Stimulated activated memory B cell treated with anti-CD40 and anti-IgM and Interleukin-4, amounts not matched to agents 10 μg/mL and 1 μg/mL and 100 μg/mL, for 72 hours (primary cell): ENCODE measurements around the gene SLC9C1.

Experiments
- ATAC-seq: fragments of 150-1000 bp; cut with Tn5 transposase; 2 replicates; pipeline ENCODE4 v1.10.0; 2021
- H3K27ac Mint-ChIP-seq: one replicate; pipeline ENCODE4 v1.8.0; 2022; ENCODE audit warnings: mild to moderate bottlenecking, mixed read lengths
- H3K27me3 Mint-ChIP-seq: one replicate; pipeline ENCODE4 v1.8.0; 2022; ENCODE audit warnings: mixed read lengths
- H3K36me3 Mint-ChIP-seq: one replicate; pipeline ENCODE4 v1.8.0; 2022; ENCODE audit warnings: mixed read lengths
- H3K4me1 Mint-ChIP-seq: one replicate; pipeline ENCODE4 v1.8.0; 2022; ENCODE audit warnings: mixed read lengths
- H3K4me3 Mint-ChIP-seq: one replicate; pipeline ENCODE4 v1.8.0; 2022; ENCODE audit warnings: mild to moderate bottlenecking, moderate library complexity, mixed read lengths
- H3K9me3 Mint-ChIP-seq: one replicate; pipeline ENCODE4 v1.8.0; 2022; ENCODE audit warnings: mixed read lengths

The SLC9C1 gene

DNA sequence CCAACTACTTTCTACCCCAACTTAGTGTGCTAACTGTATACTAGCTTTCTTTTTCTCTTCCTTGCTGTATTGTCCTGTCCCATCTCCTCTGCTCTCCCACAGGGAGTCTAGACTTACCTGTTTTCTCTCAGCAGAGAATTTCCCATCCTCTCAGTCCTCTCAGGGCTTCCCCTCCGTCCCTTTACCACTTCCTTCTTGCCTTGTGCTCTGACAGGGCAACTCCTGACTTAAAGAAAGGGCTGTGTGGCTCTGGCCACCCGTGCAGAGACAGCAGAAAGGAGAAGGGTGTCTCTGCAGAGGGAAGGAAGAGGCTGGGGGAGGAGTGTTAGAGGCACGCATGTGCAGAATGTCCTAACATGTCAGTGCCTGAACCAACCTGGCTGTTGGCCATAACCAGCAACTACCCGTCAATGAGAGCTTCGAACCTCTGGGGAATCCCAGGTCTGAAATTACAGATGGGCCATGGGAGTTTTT lies 161.0 kb downstream of the SLC9C1 start, which contains the start of gene GCSAM:
GCSAM (minus strand) TSS at position 274 of the 474 bp plus-strand sequence; CDS start at position 146, 128 bp downstream.
- H3K27me3 Mint-ChIP-seq: no peaks in the 10 kb centered on the region
- no peaks in the 10 kb centered on the region for H3K36me3 Mint-ChIP-seq
- peak within 1 kb of the TSS; percentile 65 for H3K27ac Mint-ChIP-seq
- no peaks in the 10 kb centered on the region for H3K9me3 Mint-ChIP-seq
- peak within 1 kb of the TSS; percentile 79 for H3K4me3 Mint-ChIP-seq
- peaks cover 84% of the 10 kb centered on the region for H3K4me1 Mint-ChIP-seq
- peak; percentile 96 for ATAC-seq

DNA sequence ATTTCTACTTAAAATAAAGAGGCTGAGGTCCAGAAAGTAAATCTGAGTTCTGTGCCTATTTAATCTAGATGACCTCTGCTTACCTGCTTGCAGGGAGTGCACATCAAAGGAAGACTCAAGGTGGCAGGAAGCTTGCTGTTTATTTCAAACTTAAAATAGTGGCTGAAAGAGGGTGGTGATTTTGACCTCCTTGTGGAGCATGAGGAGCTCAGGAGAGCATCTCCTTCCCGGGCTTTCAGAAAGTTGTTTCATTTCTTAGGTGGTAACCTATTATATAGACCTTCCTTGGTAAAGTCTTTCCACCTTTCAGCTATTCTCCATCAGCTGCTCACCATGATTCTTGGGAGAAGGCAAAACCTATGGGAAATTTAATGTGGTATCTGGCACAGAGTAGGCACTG lies 161.5 kb downstream of the SLC9C1 start:
- no peaks in the 10 kb centered on the region for H3K36me3 Mint-ChIP-seq
- no peaks in the 10 kb centered on the region for H3K9me3 Mint-ChIP-seq
- H3K27me3 Mint-ChIP-seq: no peaks in the 10 kb centered on the region
- peak overlapping the region; percentile 79 for H3K4me3 Mint-ChIP-seq
- peaks cover 88% of the 10 kb centered on the region for H3K4me1 Mint-ChIP-seq
- peak overlapping the region; percentile 65 for H3K27ac Mint-ChIP-seq
- no peak for ATAC-seq

DNA sequence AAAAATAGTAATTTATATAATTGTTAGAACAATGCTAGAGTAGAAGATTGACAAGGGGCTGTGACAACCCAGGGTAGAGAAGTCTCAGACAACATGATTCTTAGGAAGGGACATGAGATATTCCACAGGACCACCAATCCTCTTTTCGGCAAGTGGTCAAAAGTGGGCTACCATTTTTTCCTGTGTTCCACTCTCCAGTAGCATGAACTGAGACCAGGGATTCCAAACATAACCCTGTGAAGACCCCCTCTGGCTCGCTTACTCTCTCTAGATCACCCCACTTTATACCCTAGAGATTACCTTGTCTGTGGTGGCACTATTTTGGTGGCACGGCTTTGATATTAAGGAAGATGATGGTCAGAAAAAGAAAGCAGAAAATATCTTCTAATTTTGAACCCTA lies 161.9 kb downstream of the SLC9C1 start:
- Mint-ChIP-seq H3K36me3 (no peaks in the 10 kb centered on the region), H3K9me3 (no peaks in the 10 kb centered on the region), H3K4me3 (peak overlapping the region; percentile 79), H3K4me1 (peaks cover 88% of the 10 kb centered on the region), H3K27me3 (no peaks in the 10 kb centered on the region), H3K27ac (peak overlapping the region; percentile 65)
- no peak for ATAC-seq

DNA sequence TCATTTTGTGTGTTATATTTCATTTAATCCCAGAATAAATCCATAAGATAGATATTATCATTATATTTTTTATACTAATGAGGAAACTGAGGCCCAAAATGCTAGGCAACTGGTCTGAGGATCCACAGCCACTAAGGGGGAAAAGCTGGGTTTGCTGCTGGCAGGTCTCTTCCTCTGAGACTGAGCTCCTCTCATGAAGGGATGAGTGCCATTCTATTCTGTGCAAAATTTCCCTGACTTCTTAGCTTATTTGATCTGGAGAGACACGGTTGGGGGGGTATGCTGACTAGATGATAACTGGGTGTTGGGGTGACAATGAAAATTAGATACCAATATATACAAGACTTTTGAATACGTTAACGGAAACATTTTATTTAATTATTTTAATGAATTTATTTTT lies 162.9 kb downstream of the SLC9C1 start:
- Mint-ChIP-seq H3K4me1 (peaks cover 88% of the 10 kb centered on the region), H3K4me3 (peak overlapping the region; percentile 53), H3K9me3 (no peaks in the 10 kb centered on the region), H3K27ac (peak overlapping the region; percentile 74), H3K36me3 (peaks cover 6% of the 10 kb centered on the region), H3K27me3 (no peaks in the 10 kb centered on the region)
- ATAC-seq: no peak

DNA sequence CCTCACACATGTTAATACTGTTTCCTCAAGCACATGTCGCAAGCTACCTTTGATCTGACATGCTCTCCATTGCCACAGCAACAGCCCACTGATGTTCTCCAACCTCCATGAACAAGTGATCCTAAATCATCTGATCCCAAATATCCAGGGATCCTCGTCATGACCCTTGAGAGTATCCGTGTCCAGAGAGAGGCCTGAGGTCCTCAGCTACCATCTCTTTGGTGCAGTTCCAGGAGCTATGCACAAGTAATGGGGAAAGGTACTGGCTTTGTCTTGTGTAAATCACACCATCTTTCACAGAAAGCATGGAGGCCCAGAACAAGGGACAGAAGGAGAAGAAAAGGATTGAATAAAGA lies 163.4 kb downstream of the SLC9C1 start:
- Mint-ChIP-seq H3K36me3 (peaks cover 11% of the 10 kb centered on the region), H3K9me3 (no peaks in the 10 kb centered on the region), H3K27me3 (no peaks in the 10 kb centered on the region), H3K27ac (peak overlapping the region; percentile 74), H3K4me1 (peaks cover 88% of the 10 kb centered on the region), H3K4me3 (peak overlapping the region; percentile 15)
- ATAC-seq: no peak

DNA sequence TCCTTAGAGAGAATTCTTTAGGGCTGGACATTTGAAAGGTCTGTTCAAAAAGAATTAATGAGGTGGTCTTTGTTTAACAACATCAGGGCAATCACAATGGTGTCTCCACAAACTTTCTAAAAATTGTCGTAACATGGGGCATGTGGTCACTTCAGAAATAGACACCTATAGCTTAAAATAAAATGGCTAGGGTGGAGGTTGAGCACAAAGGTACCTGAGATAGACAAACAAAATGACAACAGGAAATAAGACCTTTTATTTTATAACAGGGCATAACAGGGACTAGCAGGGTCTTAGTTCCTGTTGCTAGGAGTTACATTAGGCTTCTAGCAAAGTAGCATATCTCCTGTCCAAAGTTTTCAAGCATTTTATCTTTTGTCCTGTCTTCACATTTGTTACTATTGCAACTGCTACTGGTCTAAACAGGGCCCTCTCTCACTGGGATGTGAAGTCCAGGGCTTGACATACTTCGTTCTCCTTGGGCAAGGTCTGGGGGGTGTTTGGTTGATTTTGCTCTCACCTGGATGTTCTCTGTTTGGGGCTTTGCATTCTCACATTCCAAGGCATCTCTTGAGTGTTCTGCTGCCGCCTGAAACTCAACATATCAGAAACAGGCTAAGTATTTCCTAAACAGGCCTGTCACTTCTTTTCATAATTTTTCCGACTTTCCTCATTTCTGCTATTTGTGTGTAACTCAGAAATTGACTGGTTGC lies 163.9 kb downstream of the SLC9C1 start:
- H3K27ac Mint-ChIP-seq: peak overlapping the region; percentile 74
- no peaks in the 10 kb centered on the region for H3K9me3 Mint-ChIP-seq
- no peak for ATAC-seq
- peaks cover 88% of the 10 kb centered on the region for H3K4me1 Mint-ChIP-seq
- H3K27me3 Mint-ChIP-seq: no peaks in the 10 kb centered on the region
- peak overlapping the region; percentile 15 for H3K4me3 Mint-ChIP-seq
- peaks cover 17% of the 10 kb centered on the region for H3K36me3 Mint-ChIP-seq

DNA sequence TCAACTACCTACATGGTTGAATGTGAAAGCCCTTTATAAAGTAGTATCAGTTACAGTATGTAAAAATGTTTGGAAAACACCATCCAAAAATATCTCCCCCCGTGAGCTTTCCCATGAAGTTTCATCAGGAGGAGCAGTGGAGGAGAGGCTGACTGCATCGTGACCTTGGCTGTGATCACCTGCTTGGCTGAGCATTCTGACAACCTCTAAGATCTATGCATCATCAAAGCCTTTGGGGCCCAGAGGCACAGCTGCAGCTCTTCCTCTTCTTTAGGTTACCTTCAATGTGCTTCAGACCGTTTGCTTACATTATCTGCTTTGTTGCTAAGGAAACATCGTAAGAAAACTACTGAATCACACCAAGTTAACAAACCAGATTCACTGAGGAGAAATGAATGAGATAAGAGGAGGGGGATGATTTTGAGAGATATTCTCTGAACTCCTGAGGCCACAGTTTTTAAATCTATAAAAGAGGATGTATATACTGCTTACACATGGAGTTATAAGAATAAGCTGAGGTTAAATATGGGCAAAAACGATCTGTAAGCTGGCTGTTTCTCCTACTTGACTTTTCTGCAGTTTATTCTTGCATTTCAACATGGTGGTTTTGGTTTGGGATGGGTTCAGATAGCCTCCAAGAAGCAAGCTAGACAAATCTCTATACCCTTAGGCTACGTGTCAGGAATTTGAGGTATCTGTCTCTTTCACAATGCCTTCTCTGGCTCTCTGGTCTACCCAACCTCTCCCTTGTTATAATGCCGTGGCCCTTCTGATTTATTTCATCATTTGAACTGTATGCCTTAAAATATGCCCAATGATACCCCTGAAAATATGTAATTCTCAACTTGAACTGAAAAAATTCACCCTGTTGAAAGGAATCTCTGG lies 164.9 kb downstream of the SLC9C1 start:
- peak; percentile 80 for ATAC-seq
- Mint-ChIP-seq H3K36me3 (peaks cover 22% of the 10 kb centered on the region), H3K4me1 (peaks cover 81% of the 10 kb centered on the region)

DNA sequence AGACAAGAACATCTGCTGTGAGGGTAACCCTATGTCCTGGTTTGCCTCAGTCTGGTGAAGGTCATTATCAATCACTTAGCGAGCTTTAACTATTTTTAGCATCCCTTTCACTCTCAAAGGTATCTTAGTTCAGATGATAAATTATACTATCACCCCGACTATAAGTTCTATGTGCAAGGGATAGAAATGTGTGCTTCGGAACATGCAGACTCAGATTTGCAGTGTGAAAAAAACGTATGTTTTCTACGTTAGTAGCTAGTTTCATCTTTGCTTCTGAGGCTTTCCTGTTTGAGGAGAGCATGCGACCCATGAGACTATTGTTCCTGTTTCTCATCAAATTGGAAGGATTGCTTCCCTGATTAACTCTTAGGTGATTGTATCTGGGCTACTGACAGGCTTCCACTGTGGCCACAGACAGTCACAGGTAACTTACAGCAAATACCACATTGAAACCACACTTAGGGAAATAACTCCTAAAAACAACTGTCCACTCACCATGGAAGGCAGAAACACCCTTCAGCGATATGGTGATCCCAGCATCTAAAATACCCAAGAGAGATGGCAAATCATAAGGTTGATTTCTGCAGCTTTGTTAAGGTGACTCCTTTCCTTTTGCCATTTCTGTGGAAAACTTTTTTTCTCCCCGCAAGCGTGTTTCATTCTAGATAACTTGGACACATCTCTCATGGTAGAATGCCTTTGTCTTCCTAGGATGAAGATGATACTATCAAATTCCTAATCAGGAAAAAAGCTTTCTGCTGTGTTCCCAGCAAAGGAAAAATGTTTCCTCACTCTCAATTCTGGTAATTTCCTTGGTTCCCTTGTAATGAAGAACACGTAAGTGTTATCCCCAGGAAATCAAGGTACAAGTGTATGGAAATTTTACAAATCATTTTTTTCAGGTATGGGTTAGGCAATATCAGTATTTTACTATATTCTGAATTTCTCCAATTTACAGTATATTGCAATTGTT lies 166.2 kb downstream of the SLC9C1 start:
- Mint-ChIP-seq H3K9me3 (no peaks in the 10 kb centered on the region), H3K4me1 (peaks cover 78% of the 10 kb centered on the region), H3K36me3 (peaks cover 28% of the 10 kb centered on the region), H3K27ac (peak overlapping the region; percentile 53), H3K4me3 (peak overlapping the region; percentile 27), H3K27me3 (no peaks in the 10 kb centered on the region)
- peak; percentile 22 for ATAC-seq

More for the DNA sequence above, 164.9 kb downstream of the SLC9C1 start:
- peak overlapping the region; percentile 74 for H3K27ac Mint-ChIP-seq
- no peaks in the 10 kb centered on the region for H3K27me3 Mint-ChIP-seq
- no peaks in the 10 kb centered on the region for H3K9me3 Mint-ChIP-seq
- no peak overlapping the region for H3K4me3 Mint-ChIP-seq

DNA sequence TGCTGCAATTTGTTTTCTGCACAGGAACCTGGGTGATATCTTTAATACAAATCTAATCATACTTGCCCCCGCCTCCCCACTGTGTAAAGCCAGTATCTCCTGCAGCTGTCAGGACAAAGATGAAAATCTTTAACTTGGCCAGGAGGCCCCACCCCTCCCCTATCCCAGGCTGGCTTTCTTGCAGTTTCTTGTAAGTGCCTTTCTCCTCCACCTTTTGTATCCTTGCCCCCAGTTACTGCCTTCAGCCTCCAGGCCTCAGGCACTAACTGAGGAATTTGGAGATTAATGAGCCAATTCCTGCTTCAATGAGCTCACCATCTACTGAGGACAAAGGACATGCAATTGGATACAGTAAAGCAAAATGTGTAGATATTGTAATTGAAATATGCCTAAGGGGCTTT lies 167.5 kb downstream of the SLC9C1 start:
- ATAC-seq: no peak
- Mint-ChIP-seq H3K27me3 (no peaks in the 10 kb centered on the region), H3K9me3 (no peaks in the 10 kb centered on the region), H3K4me1 (peaks cover 81% of the 10 kb centered on the region), H3K4me3 (no peak overlapping the region), H3K27ac (peak overlapping the region; percentile 53), H3K36me3 (peaks cover 31% of the 10 kb centered on the region)

DNA sequence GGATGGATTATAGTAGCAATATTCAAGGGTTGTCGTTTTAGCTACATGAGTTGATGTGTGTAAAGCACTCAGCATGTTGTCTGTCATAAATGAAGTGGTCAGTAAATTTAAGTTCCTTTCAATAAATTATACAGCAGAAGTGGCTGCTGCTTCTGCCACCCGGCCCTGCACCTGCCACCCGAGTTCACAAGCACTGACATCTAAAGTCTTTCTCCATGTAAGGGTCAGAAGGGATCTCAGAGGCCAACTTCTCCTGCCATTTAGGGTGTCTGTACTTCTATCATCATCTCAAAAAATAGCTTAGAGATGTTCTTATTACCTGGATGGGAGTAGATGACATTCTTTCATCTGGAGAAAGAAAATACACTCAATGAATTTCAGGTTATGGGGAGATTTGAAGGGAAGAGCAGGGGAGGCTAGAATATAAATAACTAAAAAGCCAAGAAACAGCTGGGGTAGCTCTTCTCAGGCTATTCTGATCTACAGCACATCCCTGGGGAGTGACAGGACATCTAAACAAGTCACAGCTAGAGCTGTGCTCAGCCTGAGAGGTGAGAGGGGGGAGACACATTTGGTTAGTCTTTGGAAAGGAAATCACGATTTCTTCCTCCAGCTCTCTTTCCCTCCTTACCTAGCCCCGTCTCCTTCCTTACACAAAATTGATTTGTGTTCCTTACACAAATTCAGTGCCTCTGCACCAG lies 169.0 kb downstream of the SLC9C1 start:
- no peak for ATAC-seq
- H3K27me3 Mint-ChIP-seq: no peaks in the 10 kb centered on the region
- H3K4me3 Mint-ChIP-seq: no peak overlapping the region
- H3K4me1 Mint-ChIP-seq: peaks cover 81% of the 10 kb centered on the region
- H3K36me3 Mint-ChIP-seq: peaks cover 31% of the 10 kb centered on the region
- no peaks in the 10 kb centered on the region for H3K9me3 Mint-ChIP-seq
- peak overlapping the region; percentile 53 for H3K27ac Mint-ChIP-seq

DNA sequence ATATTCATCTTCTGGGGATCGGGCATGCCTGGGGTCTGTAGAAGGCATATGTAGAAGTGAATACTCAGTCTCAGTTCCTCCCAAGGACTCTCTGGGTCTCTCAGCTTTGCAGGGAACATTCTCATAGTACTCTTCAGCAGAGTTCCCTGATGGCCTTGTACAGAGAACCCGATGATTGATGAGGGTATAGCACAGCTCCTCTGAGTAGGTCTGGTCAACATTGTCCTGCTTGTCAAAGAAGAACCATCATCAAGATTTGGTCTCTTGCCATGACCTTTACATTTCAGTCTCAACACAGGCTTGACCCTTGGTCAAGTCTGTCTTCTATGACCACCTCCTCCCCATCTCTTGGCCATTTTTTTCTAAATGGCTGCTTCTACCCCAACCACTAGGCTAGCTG lies 170.5 kb downstream of the SLC9C1 start:
- no peak overlapping the region for H3K27ac Mint-ChIP-seq
- H3K36me3 Mint-ChIP-seq: peaks cover 31% of the 10 kb centered on the region
- no peak overlapping the region for H3K4me3 Mint-ChIP-seq
- H3K27me3 Mint-ChIP-seq: no peaks in the 10 kb centered on the region
- H3K4me1 Mint-ChIP-seq: peaks cover 81% of the 10 kb centered on the region
- no peaks in the 10 kb centered on the region for H3K9me3 Mint-ChIP-seq
- no peak for ATAC-seq

DNA sequence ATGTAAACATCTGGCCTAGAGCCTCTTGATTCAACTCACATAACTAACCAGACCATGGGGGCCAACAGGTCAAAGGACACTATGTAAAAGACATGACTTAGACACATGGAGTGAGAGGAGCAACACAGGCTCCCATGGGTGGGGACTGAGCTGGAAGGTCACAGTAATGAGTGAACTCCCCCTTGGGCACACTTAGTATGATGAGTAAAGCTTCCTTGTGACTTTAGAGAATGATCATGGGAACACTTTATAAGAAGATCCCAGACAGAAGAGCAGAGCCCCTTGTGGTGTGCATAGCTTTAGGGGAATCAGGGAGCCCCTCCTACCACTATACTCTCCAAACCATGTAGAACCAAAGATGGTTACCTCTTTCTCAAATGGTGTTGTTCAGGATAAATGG lies 171.1 kb downstream of the SLC9C1 start:
- H3K4me3 Mint-ChIP-seq: no peak overlapping the region
- peaks cover 31% of the 10 kb centered on the region for H3K36me3 Mint-ChIP-seq
- H3K27me3 Mint-ChIP-seq: no peaks in the 10 kb centered on the region
- H3K9me3 Mint-ChIP-seq: no peaks in the 10 kb centered on the region
- no peak for ATAC-seq
- H3K27ac Mint-ChIP-seq: no peak overlapping the region
- H3K4me1 Mint-ChIP-seq: peaks cover 82% of the 10 kb centered on the region

DNA sequence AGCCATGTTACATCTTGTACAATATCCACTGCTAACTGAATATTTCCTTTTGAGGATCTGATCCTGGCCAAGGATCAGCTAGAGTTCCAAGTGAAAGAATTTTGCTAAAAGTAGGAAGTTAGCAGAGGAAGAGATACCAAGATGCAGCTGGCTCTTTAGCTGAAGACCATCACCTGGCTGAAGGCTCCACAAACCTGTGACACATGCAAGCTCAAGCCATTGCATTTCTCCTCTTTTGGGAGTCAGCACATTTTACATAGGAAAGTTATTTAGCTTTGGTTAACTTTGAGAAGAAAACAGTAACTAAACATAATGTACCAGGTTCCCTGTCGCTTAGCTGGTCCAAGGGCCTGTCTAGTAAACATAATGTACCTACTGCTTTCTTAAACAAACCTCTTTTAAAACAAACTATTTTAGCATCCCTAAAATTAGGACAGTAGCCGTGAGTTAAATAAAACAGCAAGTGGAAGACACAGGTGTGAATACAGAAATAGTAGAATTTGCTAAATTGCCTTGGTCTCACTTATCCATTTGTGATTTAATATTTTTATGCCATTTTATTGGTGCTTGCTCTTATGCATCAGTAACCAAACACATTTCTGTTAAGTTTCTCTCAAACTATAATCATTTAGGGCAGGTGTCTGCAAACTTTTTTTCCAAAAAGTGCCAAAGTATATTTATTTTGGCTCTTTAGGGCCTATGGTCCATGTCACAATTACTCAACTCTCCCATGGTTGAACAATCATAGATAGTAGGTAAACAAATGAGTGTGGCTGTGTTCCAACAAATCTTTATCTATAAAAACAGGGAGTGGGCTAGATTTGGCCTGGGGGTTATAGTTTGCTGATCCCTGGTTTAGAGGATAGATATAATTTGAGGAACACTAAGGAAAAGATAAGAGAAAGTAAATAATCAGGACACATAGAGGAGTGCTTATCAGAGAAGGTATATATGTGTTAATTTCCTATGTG lies 172.2 kb downstream of the SLC9C1 start:
- no peak overlapping the region for H3K27ac Mint-ChIP-seq
- H3K4me1 Mint-ChIP-seq: peaks cover 82% of the 10 kb centered on the region
- no peak overlapping the region for H3K4me3 Mint-ChIP-seq
- no peaks in the 10 kb centered on the region for H3K9me3 Mint-ChIP-seq
- H3K27me3 Mint-ChIP-seq: no peaks in the 10 kb centered on the region
- peaks cover 31% of the 10 kb centered on the region for H3K36me3 Mint-ChIP-seq
- no peak for ATAC-seq
